ENCODE results near the gene ZNF70. TPM values are rescaled to one million over a fixed set of nuclear protein-coding genes. Genes with fewer than 3 reads are reported as not detected.

The ZNF70 gene
- polyA plus RNA-seq, 2 donors: 0.40 to 0.92 TPM

- no peaks in the 10 kb centered on the region for H3K9me3 ChIP-seq (ENCODE audit: control insufficient read depth in 2 of 2, insufficient read depth in 1 of 2, low read depth in 1 of 2, low read length in 1 of 2)
- peak within 1 kb of the TSS; percentile 34 to 37 for H3K4me3 ChIP-seq (ENCODE audit: low read depth in 1 of 2, low read length in 2 of 2)
- 4% methylated on average over 68 to 79 of the region's 79 CpGs for WGBS, 2 donors
- H3K4me1 ChIP-seq (ENCODE audit: control insufficient read depth in 2 of 2, insufficient read depth in 2 of 2, low read length in 1 of 2): peaks cover 6 to 14% of the 10 kb centered on the region in 2 donors
- no peaks in the 10 kb centered on the region for H3K36me3 ChIP-seq (ENCODE audit: control insufficient read depth in 2 of 2, insufficient read depth in 2 of 2, low read length in 1 of 2)
- H3K27ac ChIP-seq (ENCODE audit: low read depth in 2 of 2, low read length in 1 of 2): peak within 1 kb of the TSS in 1 of 2 donors; percentile 16
- H3K27me3 ChIP-seq (ENCODE audit: control insufficient read depth in 1 of 2, insufficient read depth in 2 of 2, low read length in 2 of 2): no peaks in the 10 kb centered on the region
These were observed 21.9 kb upstream of the ZNF70 start, which contains the start of gene MMP11 for GRCh38 chr22:23772649-23773473. MMP11 (plus strand) TSS chr22:23772849; CDS start chr22:23772871, 22 bp downstream.

GRCh38 chr22:23772315-23772648 lies 21.4 kb upstream of the ZNF70 start:
- no peaks in the 10 kb centered on the region for H3K36me3 ChIP-seq (ENCODE audit: control insufficient read depth in 2 of 2, insufficient read depth in 2 of 2, low read length in 1 of 2)
- 13 to 14% methylated on average over 6 of the region's 6 CpGs for WGBS, 2 donors
- H3K27me3 ChIP-seq (ENCODE audit: control insufficient read depth in 1 of 2, insufficient read depth in 2 of 2, low read length in 2 of 2): no peaks in the 10 kb centered on the region
- H3K9me3 ChIP-seq (ENCODE audit: control insufficient read depth in 2 of 2, insufficient read depth in 1 of 2, low read depth in 1 of 2, low read length in 1 of 2): no peaks in the 10 kb centered on the region
- H3K4me3 ChIP-seq (ENCODE audit: low read depth in 1 of 2, low read length in 2 of 2): peak overlapping the region; percentile 24 to 34
- peaks cover 6 to 15% of the 10 kb centered on the region in 2 donors for H3K4me1 ChIP-seq (ENCODE audit: control insufficient read depth in 2 of 2, insufficient read depth in 2 of 2, low read length in 1 of 2)
- H3K27ac ChIP-seq (ENCODE audit: low read depth in 2 of 2, low read length in 1 of 2): no peak overlapping the region

GRCh38 chr22:23769321-23769965 lies 18.5 kb upstream of the ZNF70 start:
- Histone ChIP-seq H3K27ac (ENCODE audit: low read depth in 2 of 2, low read length in 1 of 2) (no peak overlapping the region), H3K36me3 (ENCODE audit: control insufficient read depth in 2 of 2, insufficient read depth in 2 of 2, low read length in 1 of 2) (peaks cover 0 to 4% of the 10 kb centered on the region in 2 donors), H3K4me1 (ENCODE audit: control insufficient read depth in 2 of 2, insufficient read depth in 2 of 2, low read length in 1 of 2) (peaks cover 6 to 25% of the 10 kb centered on the region in 2 donors), H3K9me3 (ENCODE audit: control insufficient read depth in 2 of 2, insufficient read depth in 1 of 2, low read depth in 1 of 2, low read length in 1 of 2) (no peaks in the 10 kb centered on the region), H3K4me3 (ENCODE audit: low read depth in 1 of 2, low read length in 2 of 2) (no peak overlapping the region), H3K27me3 (ENCODE audit: control insufficient read depth in 1 of 2, insufficient read depth in 2 of 2, low read length in 2 of 2) (no peaks in the 10 kb centered on the region)
- WGBS, 2 donors: 73 to 75% methylated on average over 6 of the region's 6 CpGs

- H3K9me3 ChIP-seq (ENCODE audit: control insufficient read depth in 2 of 2, insufficient read depth in 1 of 2, low read depth in 1 of 2, low read length in 1 of 2): no peaks in the 10 kb centered on the region
- peak within 1 kb of the TSS; percentile 79 to 87 for H3K4me3 ChIP-seq (ENCODE audit: low read depth in 1 of 2, low read length in 2 of 2)
- H3K36me3 ChIP-seq (ENCODE audit: control insufficient read depth in 2 of 2, insufficient read depth in 2 of 2, low read length in 1 of 2): peaks cover 0 to 11% of the 10 kb centered on the region in 2 donors
- H3K4me1 ChIP-seq (ENCODE audit: control insufficient read depth in 2 of 2, insufficient read depth in 2 of 2, low read length in 1 of 2): peaks cover 6 to 21% of the 10 kb centered on the region in 2 donors
- no peaks in the 10 kb centered on the region for H3K27me3 ChIP-seq (ENCODE audit: control insufficient read depth in 1 of 2, insufficient read depth in 2 of 2, low read length in 2 of 2)
- peak within 1 kb of the TSS; percentile 68 to 78 for H3K27ac ChIP-seq (ENCODE audit: low read depth in 2 of 2, low read length in 1 of 2)
- WGBS, 2 donors: 1 to 2% methylated on average over 57 to 63 of the region's 63 CpGs
These were observed 17.0 kb upstream of the ZNF70 start, which contains the start of gene CHCHD10 for GRCh38 chr22:23767673-23768548. CHCHD10 (minus strand) TSS chr22:23767972; CDS start chr22:23767874, 98 bp downstream.

- H3K27me3 ChIP-seq (ENCODE audit: control insufficient read depth in 1 of 2, insufficient read depth in 2 of 2, low read length in 2 of 2): no peaks in the 10 kb centered on the region
- 5% methylated on average over 26 to 27 of the region's 27 CpGs for WGBS, 2 donors
- peaks cover 3 to 20% of the 10 kb centered on the region in 2 donors for H3K4me1 ChIP-seq (ENCODE audit: control insufficient read depth in 2 of 2, insufficient read depth in 2 of 2, low read length in 1 of 2)
These were observed 16.4 kb upstream of the ZNF70 start for GRCh38 chr22:23767303-23767672.

GRCh38 chr22:23764899-23765881 lies 14.3 kb upstream of the ZNF70 start:
- Histone ChIP-seq H3K27ac (ENCODE audit: low read depth in 2 of 2, low read length in 1 of 2) (no peak overlapping the region), H3K4me1 (ENCODE audit: control insufficient read depth in 2 of 2, insufficient read depth in 2 of 2, low read length in 1 of 2) (peaks cover 2 to 17% of the 10 kb centered on the region in 2 donors), H3K27me3 (ENCODE audit: control insufficient read depth in 1 of 2, insufficient read depth in 2 of 2, low read length in 2 of 2) (no peaks in the 10 kb centered on the region), H3K4me3 (ENCODE audit: low read depth in 1 of 2, low read length in 2 of 2) (no peak overlapping the region), H3K9me3 (ENCODE audit: control insufficient read depth in 2 of 2, insufficient read depth in 1 of 2, low read depth in 1 of 2, low read length in 1 of 2) (no peaks in the 10 kb centered on the region), H3K36me3 (ENCODE audit: control insufficient read depth in 2 of 2, insufficient read depth in 2 of 2, low read length in 1 of 2) (peaks cover 0 to 11% of the 10 kb centered on the region in 2 donors)
- 89 to 92% methylated on average over 9 of the region's 9 CpGs for WGBS, 2 donors

More at GRCh38 chr22:23767303-23767672, 16.4 kb upstream of the ZNF70 start:
- no peaks in the 10 kb centered on the region for H3K9me3 ChIP-seq (ENCODE audit: control insufficient read depth in 2 of 2, insufficient read depth in 1 of 2, low read depth in 1 of 2, low read length in 1 of 2)
- peak overlapping the region; percentile 68 to 78 for H3K27ac ChIP-seq (ENCODE audit: low read depth in 2 of 2, low read length in 1 of 2)
- peaks cover 0 to 11% of the 10 kb centered on the region in 2 donors for H3K36me3 ChIP-seq (ENCODE audit: control insufficient read depth in 2 of 2, insufficient read depth in 2 of 2, low read length in 1 of 2)
- H3K4me3 ChIP-seq (ENCODE audit: low read depth in 1 of 2, low read length in 2 of 2): peak overlapping the region; percentile 79 to 87

GRCh38 chr22:23763954-23764353 lies 13.0 kb upstream of the ZNF70 start:
- no peak overlapping the region for H3K4me3 ChIP-seq (ENCODE audit: low read depth in 1 of 2, low read length in 2 of 2)
- no peaks in the 10 kb centered on the region for H3K27me3 ChIP-seq (ENCODE audit: control insufficient read depth in 1 of 2, insufficient read depth in 2 of 2, low read length in 2 of 2)
- H3K9me3 ChIP-seq (ENCODE audit: control insufficient read depth in 2 of 2, insufficient read depth in 1 of 2, low read depth in 1 of 2, low read length in 1 of 2): no peaks in the 10 kb centered on the region
- H3K4me1 ChIP-seq (ENCODE audit: control insufficient read depth in 2 of 2, insufficient read depth in 2 of 2, low read length in 1 of 2): peaks cover 0 to 17% of the 10 kb centered on the region in 2 donors
- peaks cover 0 to 11% of the 10 kb centered on the region in 2 donors for H3K36me3 ChIP-seq (ENCODE audit: control insufficient read depth in 2 of 2, insufficient read depth in 2 of 2, low read length in 1 of 2)
- no peak overlapping the region for H3K27ac ChIP-seq (ENCODE audit: low read depth in 2 of 2, low read length in 1 of 2)
- WGBS, 2 donors: 61 to 70% methylated on average over 7 of the region's 7 CpGs

GRCh38 chr22:23763579-23763945 lies 12.7 kb upstream of the ZNF70 start:
- H3K27ac ChIP-seq (ENCODE audit: low read depth in 2 of 2, low read length in 1 of 2): no peak overlapping the region
- peaks cover 0 to 17% of the 10 kb centered on the region in 2 donors for H3K4me1 ChIP-seq (ENCODE audit: control insufficient read depth in 2 of 2, insufficient read depth in 2 of 2, low read length in 1 of 2)
- no peaks in the 10 kb centered on the region for H3K9me3 ChIP-seq (ENCODE audit: control insufficient read depth in 2 of 2, insufficient read depth in 1 of 2, low read depth in 1 of 2, low read length in 1 of 2)
- H3K4me3 ChIP-seq (ENCODE audit: low read depth in 1 of 2, low read length in 2 of 2): peak overlapping the region in 1 of 2 donors; percentile 3
- no peaks in the 10 kb centered on the region for H3K27me3 ChIP-seq (ENCODE audit: control insufficient read depth in 1 of 2, insufficient read depth in 2 of 2, low read length in 2 of 2)
- 43 to 61% methylated on average over 17 of the region's 17 CpGs for WGBS, 2 donors
- peaks cover 0 to 11% of the 10 kb centered on the region in 2 donors for H3K36me3 ChIP-seq (ENCODE audit: control insufficient read depth in 2 of 2, insufficient read depth in 2 of 2, low read length in 1 of 2)
